Hair follicular keratinocyte (primary cell): Measurements from ENCODE around the gene STOML3. TPM values are rescaled to one million over a fixed set of nuclear protein-coding genes. Genes with fewer than 3 reads are reported as not detected.

ENCODE experiments used
- total RNA-seq: library from RNA; depleted of rRNA; stranded (reverse); fragments of >200 nt; gene quantifications from 2 replicates; pipeline ENCODE4 v1.2.3, GENCODE V29; 2015

The STOML3 gene
- total RNA-seq: not detected in 2 replicates

GRCh38 chr13:38990693-38991092, at the start of gene STOML3:
TSS of gene STOML3 (minus strand) at chr13:38990831. CDS start at chr13:38990721, 110 bp downstream.

GRCh38 chr13:39037880-39038568, 47.4 kb upstream of the STOML3 start, which contains the start of the genes NHLRC3 and PROSER1:
TSS of gene NHLRC3 (plus strand) at chr13:39038456. CDS start at chr13:39038640, 184 bp downstream.
TSS of gene PROSER1 (minus strand) at chr13:39038089. CDS start at chr13:39037242, 847 bp downstream.

Other genes starting within 250 kb of the STOML3 start
- 10.2 and 14.9 TPM in 2 replicates for gene PROSER1, start 47.3 kb upstream of the STOML3 start, total RNA-seq
- 4.2 and 8.7 TPM in 2 replicates for gene NHLRC3, start 47.6 kb upstream of the STOML3 start, total RNA-seq